Smooth muscle cell (in vitro differentiated cells): Measurements from ENCODE around the gene SPC24. TPM values are rescaled to one million over a fixed set of nuclear protein-coding genes. Genes with fewer than 3 reads are reported as not detected.

Experiments used
- DNase-seq: peaks from one replicate; lab custom pipeline; 2025; ENCODE audit not compliant: unreplicated experiment; lab: John Stamatoyannopoulos, UW
- H2AFZ ChIP-seq: fragments of 200-600 bp; sonication (generic); 2 replicates; pipeline ENCODE4 v1.6.0; 2016; ENCODE audit warnings: antibody characterized with exemption, low read depth, mild to moderate bottlenecking
- H3F3A ChIP-seq: fragments of 200-600 bp; sonication (generic); 2 replicates; pipeline ENCODE4 v1.6.0; 2017; ENCODE audit warnings: antibody characterized with exemption, low read depth
- H3K27ac ChIP-seq: fragments of 200-600 bp; sonication (generic); 2 replicates; pipeline ENCODE4 v1.5.1; 2016; ENCODE audit warnings: low read depth, mild to moderate bottlenecking
- H3K27me3 ChIP-seq: fragments of 200-600 bp; sonication (generic); 2 replicates; pipeline ENCODE4 v1.6.1; 2016; ENCODE audit warnings: low read depth, mild to moderate bottlenecking
- H3K36me3 ChIP-seq: fragments of 200-600 bp; sonication (generic); 2 replicates; pipeline ENCODE4 v1.5.1; 2016; ENCODE audit warnings: low read depth
- H3K4me1 ChIP-seq: fragments of 200-600 bp; sonication (generic); 2 replicates; pipeline ENCODE4 v1.5.1; 2016; ENCODE audit warnings: low read depth
- H3K4me2 ChIP-seq: fragments of 200-600 bp; sonication (generic); 2 replicates; pipeline ENCODE4 v1.6.0; 2016; ENCODE audit warnings: mild to moderate bottlenecking
- H3K4me3 ChIP-seq: fragments of 200-600 bp; sonication (generic); 2 replicates; pipeline ENCODE4 v1.5.1; 2016; ENCODE audit warnings: mild to moderate bottlenecking
- H3K79me2 ChIP-seq: fragments of 200-600 bp; sonication (generic); 2 replicates; pipeline ENCODE4 v1.6.0; 2016; ENCODE audit warnings: low read depth, mild to moderate bottlenecking
- H3K9ac ChIP-seq: fragments of 200-600 bp; sonication (generic); 2 replicates; pipeline ENCODE4 v1.6.0; 2016; ENCODE audit warnings: low read depth
- H3K9me3 ChIP-seq: fragments of 200-600 bp; sonication (generic); replicated peaks from 2 replicates; pipeline ENCODE4 v1.5.1; 2016; ENCODE audit warnings: low read depth
- H4K20me1 ChIP-seq: fragments of 200-600 bp; sonication (generic); 2 replicates; pipeline ENCODE4 v1.6.0; 2016; ENCODE audit warnings: low read depth
- CTCF ChIP-seq: fragments of 200-600 bp; sonication (generic); IDR thresholded peaks from 2 replicates; pipeline ENCODE4 v1.5.1; 2017; ENCODE audit warnings: borderline replicate concordance, mild to moderate bottlenecking, antibody characterized with exemption; ENCODE audit not compliant: insufficient read depth, poor library complexity, severe bottlenecking
- WGBS: methylation state at CpG from one replicate; pipeline ENCODE4 v1.1.7; 2016; ENCODE audit warnings: low lambda C conversion rate; 5-methylcytosine and 5-hydroxymethylcytosine counted together
- polyA plus RNA-seq: library from polyadenylated mRNA; unstranded; fragments of >200 nt; fragmentation: Nextera tagmentation; extraction: Ambion mirVana; gene quantifications from 2 replicates; pipeline ENCODE4 v1.2.1, GENCODE V29; 2016
- total RNA-seq: library from RNA; depleted of rRNA; stranded (reverse); fragments of >200 nt; gene quantifications from 2 replicates; pipeline ENCODE4 v1.2.3, GENCODE V29; 2014

SPC24 gene
- total and polyA plus RNA-seq, 2 experiments from 2014 or later: 7.6 to 9.7 TPM

- peaks cover 29% of the 10 kb centered on the region for H3K36me3 ChIP-seq
- H3K4me2 ChIP-seq: no peak overlapping the region
- peaks cover 100% of the 10 kb centered on the region for H4K20me1 ChIP-seq
- no peak for TF ChIP-seq CTCF
- no peak overlapping the region for H3K4me3 ChIP-seq
- no peaks in the 10 kb centered on the region for H3K9me3 ChIP-seq
- 91% methylated on average over 5 of the region's 8 CpGs for WGBS
- no peak for DNase-seq
- H3K27ac ChIP-seq: no peak overlapping the region
- H3F3A ChIP-seq: peaks cover 44% of the 10 kb centered on the region
- no peak overlapping the region for H2AFZ ChIP-seq
- no peak overlapping the region for H3K9ac ChIP-seq
- H3K79me2 ChIP-seq: peaks cover 28% of the 10 kb centered on the region
- H3K27me3 ChIP-seq: no peaks in the 10 kb centered on the region
- no peaks in the 10 kb centered on the region for H3K4me1 ChIP-seq
Measured at GRCh38 chr19:11111771-11112144, 43.8 kb downstream of the SPC24 start.

GRCh38 chr19:11111117-11111770 lies 44.3 kb downstream of the SPC24 start:
- peaks cover 29% of the 10 kb centered on the region for H3K36me3 ChIP-seq
- no peaks in the 10 kb centered on the region for H3K9me3 ChIP-seq
- peaks cover 100% of the 10 kb centered on the region for H4K20me1 ChIP-seq
- peaks cover 43% of the 10 kb centered on the region for H3F3A ChIP-seq
- H3K79me2 ChIP-seq: peaks cover 33% of the 10 kb centered on the region
- TF ChIP-seq CTCF: no peak
- H3K27ac ChIP-seq: no peak overlapping the region
- no peak overlapping the region for H2AFZ ChIP-seq
- no peak overlapping the region for H3K4me2 ChIP-seq
- DNase-seq: no peak
- no peak overlapping the region for H3K4me3 ChIP-seq
- 98% methylated on average over 15 of the region's 15 CpGs for WGBS
- no peak overlapping the region for H3K9ac ChIP-seq
- no peaks in the 10 kb centered on the region for H3K27me3 ChIP-seq
- no peaks in the 10 kb centered on the region for H3K4me1 ChIP-seq

- Histone ChIP-seq H3K27me3 (no peaks in the 10 kb centered on the region), H3F3A (peaks cover 25% of the 10 kb centered on the region), H3K27ac (no peak overlapping the region), H3K9me3 (no peaks in the 10 kb centered on the region), H3K79me2 (peaks cover 58% of the 10 kb centered on the region), H3K9ac (no peak overlapping the region), H3K4me1 (no peaks in the 10 kb centered on the region), H3K4me2 (no peak overlapping the region), H3K36me3 (peaks cover 39% of the 10 kb centered on the region), H3K4me3 (no peak overlapping the region), H4K20me1 (peaks cover 100% of the 10 kb centered on the region), H2AFZ (no peak overlapping the region)
- no peak for DNase-seq
- WGBS: 98% methylated on average over 6 of the region's 6 CpGs
- no peak for TF ChIP-seq CTCF
Measured at GRCh38 chr19:11108746-11109145, 46.8 kb downstream of the SPC24 start.

- H3K79me2 ChIP-seq: peaks cover 73% of the 10 kb centered on the region
- no peaks in the 10 kb centered on the region for H3K27me3 ChIP-seq
- no peak for TF ChIP-seq CTCF
- peaks cover 25% of the 10 kb centered on the region for H3F3A ChIP-seq
- H2AFZ ChIP-seq: no peak overlapping the region
- H3K27ac ChIP-seq: no peak overlapping the region
- H3K9ac ChIP-seq: no peak overlapping the region
- H3K4me2 ChIP-seq: no peak overlapping the region
- no peaks in the 10 kb centered on the region for H3K4me1 ChIP-seq
- H3K9me3 ChIP-seq: no peaks in the 10 kb centered on the region
- WGBS: 68% methylated on average over 13 of the region's 13 CpGs
- no peak for DNase-seq
- no peak overlapping the region for H3K4me3 ChIP-seq
- peaks cover 36% of the 10 kb centered on the region for H3K36me3 ChIP-seq
- peaks cover 100% of the 10 kb centered on the region for H4K20me1 ChIP-seq
Measured at GRCh38 chr19:11106477-11106876, 49.1 kb downstream of the SPC24 start.
